ENCODE measurements around the gene TNFRSF9.

DNA sequence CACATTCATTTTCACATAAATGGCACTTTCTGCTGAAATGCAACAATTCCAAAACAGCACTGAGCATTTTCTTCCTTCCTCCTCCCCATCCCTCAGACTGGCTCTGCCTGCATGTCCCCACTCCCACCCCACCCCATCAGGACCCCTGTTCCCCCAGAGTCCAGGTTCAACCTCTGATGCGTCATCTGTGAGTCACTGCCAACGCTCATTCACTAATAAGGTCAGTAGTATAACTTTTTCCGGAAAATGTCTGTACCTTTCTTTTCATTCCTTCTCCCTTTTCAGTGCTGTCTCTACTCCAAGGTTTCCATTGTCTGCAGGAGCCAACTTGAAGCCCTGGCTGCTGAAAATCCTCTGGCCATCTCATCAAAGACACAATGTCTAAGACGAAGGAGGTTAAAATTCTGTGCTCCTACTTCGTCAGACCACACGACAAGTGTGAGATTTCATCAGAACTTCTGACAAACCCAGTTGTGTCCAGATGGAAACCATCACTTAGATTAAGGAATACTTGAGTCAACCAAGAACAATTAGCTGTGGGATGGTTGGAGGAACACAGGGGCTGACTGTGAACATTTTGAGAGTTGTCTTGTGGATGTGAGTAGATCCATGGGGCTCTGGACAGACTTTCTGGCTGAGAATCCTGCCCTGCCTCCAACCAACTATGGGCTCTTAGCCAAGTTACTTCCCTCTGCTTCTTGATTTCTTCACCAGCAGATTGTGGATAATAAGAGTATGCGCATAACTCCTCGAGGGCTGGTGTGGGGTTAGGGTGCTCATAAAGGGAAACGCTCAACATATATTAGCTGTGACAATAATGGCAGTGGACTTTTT lies 52.2 kb downstream of the TNFRSF9 start:
- TF ChIP-seq, protein P1, sequence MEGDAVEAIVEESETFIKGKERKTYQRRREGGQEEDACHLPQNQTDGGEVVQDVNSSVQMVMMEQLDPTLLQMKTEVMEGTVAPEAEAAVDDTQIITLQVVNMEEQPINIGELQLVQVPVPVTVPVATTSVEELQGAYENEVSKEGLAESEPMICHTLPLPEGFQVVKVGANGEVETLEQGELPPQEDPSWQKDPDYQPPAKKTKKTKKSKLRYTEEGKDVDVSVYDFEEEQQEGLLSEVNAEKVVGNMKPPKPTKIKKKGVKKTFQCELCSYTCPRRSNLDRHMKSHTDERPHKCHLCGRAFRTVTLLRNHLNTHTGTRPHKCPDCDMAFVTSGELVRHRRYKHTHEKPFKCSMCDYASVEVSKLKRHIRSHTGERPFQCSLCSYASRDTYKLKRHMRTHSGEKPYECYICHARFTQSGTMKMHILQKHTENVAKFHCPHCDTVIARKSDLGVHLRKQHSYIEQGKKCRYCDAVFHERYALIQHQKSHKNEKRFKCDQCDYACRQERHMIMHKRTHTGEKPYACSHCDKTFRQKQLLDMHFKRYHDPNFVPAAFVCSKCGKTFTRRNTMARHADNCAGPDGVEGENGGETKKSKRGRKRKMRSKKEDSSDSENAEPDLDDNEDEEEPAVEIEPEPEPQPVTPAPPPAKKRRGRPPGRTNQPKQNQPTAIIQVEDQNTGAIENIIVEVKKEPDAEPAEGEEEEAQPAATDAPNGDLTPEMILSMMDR (IDR thresholded peaks at IDR 0.05) = no peak
- TF ChIP-seq EP300 (IDR thresholded peaks at IDR 0.05) (peak in 1 of 2 donors; percentile 18), POLR2A (IDR thresholded peaks at IDR 0.05) (no peak)

Measured in tibial nerve (tissue), 4 donors.